Keratinocyte (primary cell): ENCODE results near the gene LRRC28.

Experiments
- CTCF ChIP-seq, 3 experiments: IDR thresholded peaks in 1 of 3; conservative IDR thresholded peaks in 1 of 3; optimal IDR thresholded peaks in 1 of 3; 2 replicates in 2 of 3; 3 replicates in 1 of 3; pipeline versions ENCODE3 to v1.5.1; 2011; ENCODE audit warnings: low read length in 3 of 3, mild to moderate bottlenecking in 3 of 3, moderate library complexity in 2 of 3, control low read depth in 1 of 3, inconsistent platforms in 1 of 3; ENCODE audit not compliant: insufficient read depth in 2 of 3; ENCODE audit errors: extremely low read depth in 1 of 3
- EZH2 ChIP-seq: IDR thresholded peaks from one replicate; pipeline ENCODE4 v1.6.1; 2012; ENCODE audit warnings: inconsistent platforms, mild to moderate bottlenecking, low read length, moderate library complexity

DNA sequence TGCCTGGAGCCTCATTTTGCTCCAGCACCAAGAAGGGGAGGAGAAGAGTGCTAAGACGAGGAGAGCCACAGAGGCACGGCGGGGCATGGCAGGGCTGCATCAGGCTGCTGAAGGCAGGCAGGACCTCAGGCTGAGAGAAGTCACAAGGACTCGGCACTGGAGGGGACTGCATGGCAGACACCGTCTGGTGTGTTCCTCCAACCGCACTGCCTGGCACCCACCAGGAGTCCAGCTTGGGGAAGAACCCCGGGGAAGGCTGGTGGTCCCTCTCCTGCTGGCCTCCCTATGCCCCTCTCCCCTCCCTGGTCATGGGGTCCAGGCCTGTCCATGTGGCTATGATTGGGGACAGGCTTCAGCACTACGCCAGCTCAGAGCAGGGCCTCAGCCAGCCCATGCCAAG lies 161.3 kb downstream of the LRRC28 start:
- no peak for TF ChIP-seq CTCF (optimal IDR thresholded peaks at IDR 0.05 in 1 of 3, IDR thresholded peaks at IDR 0.05 in 1 of 3, conservative IDR thresholded peaks at IDR 0.05 in 1 of 3; ENCODE audit: extremely low read depth in 1 of 3, insufficient read depth in 2 of 3, low read length in 3 of 3)
- no peak for TF ChIP-seq EZH2
